K562 (cell line): Measurements from ENCODE around the gene SHLD1. TPM values are rescaled to one million over a fixed set of nuclear protein-coding genes. Genes with fewer than 3 reads are reported as not detected.

Source experiments
- ATAC-seq: fragments of 200-7000 bp; cut with Tn5 transposase; 3 replicates; pipeline ENCODE4 v1.9.1; 2020; ENCODE audit warnings: moderate library complexity
- BruUV-seq: library from RNA; stranded (reverse); fragments of 400-500 nt; replicated peaks from 2 replicates; lab custom pipeline; 2021; lab: Mats Ljungman, UMichigan
- CTCF ChIA-PET: fragments of 300-600 bp; formaldehyde crosslinking; extraction: SDS; loops from one replicate; lab custom pipeline; 2021; ENCODE audit warnings: low intra/inter-chr PET ratio; lab: Yijun Ruan, JAX
- POLR2A ChIA-PET: fragments of 300-600, 350-650 bp; sonication (Branson Sonifier 250); formaldehyde crosslinking; extraction: SDS; loops from one replicate; lab custom pipeline; 2021; ENCODE audit warnings: antibody characterized with exemption, inconsistent platforms; lab: Yijun Ruan, JAX
- DNase-seq, 4 experiments: peaks; one replicate each; pipeline versions ENCODE4 v3.0.0 to v3.0.0-alpha.2; 2011 to 2018; ENCODE audit warnings: low spot score in 3 of 4, mixed read lengths in 3 of 4; ENCODE audit errors: extremely low read depth in 1 of 4
- FAIRE-seq: peaks from 2 replicates; lab custom pipeline; 2011; peaks lifted over from hg19 to GRCh38; lab: Jason Lieb, UNC
- H2AFZ ChIP-seq: 2 replicates; pipeline ENCODE4 v1.6.0; 2011; ENCODE audit warnings: low read depth, low read length, control low read depth, inconsistent platforms
- H3K27ac ChIP-seq: fragments of 200-600 bp; 3 replicates; pipeline ENCODE4 v1.8.0; 2011; ENCODE audit warnings: low read depth, mild to moderate bottlenecking, control low read depth, inconsistent platforms, low read length, moderate library complexity, mixed read lengths; ENCODE audit errors: extremely low read depth
- H3K27me3 ChIP-seq, 2 experiments: fragments of 300-600 bp in 1 of 2; 2 replicates in 1 of 2; 3 replicates in 1 of 2; pipeline versions ENCODE4 v1.6.0 to v1.8.0; 2011; ENCODE audit warnings: inconsistent platforms in 2 of 2, low read length in 2 of 2, mild to moderate bottlenecking in 1 of 2, mixed read lengths in 1 of 2, moderate library complexity in 1 of 2; ENCODE audit not compliant: control insufficient read depth in 2 of 2, insufficient read depth in 2 of 2
- H3K36me3 ChIP-seq: fragments of 300-600 bp; 3 replicates; pipeline ENCODE4 v1.8.0; 2011; ENCODE audit warnings: mild to moderate bottlenecking, low read length, inconsistent platforms; ENCODE audit not compliant: control insufficient read depth, insufficient read depth
- H3K4me1 ChIP-seq, 2 experiments: fragments of 200-600 bp in 1 of 2; replicated peaks in 1 of 2; 2 replicates in 1 of 2; 3 replicates in 1 of 2; pipeline versions ENCODE4 v1.5.1 to v1.8.0; 2011; ENCODE audit warnings: inconsistent platforms in 2 of 2, low read length in 2 of 2, mild to moderate bottlenecking in 1 of 2, mixed read lengths in 1 of 2, moderate library complexity in 1 of 2; ENCODE audit not compliant: control insufficient read depth in 2 of 2, insufficient read depth in 2 of 2
- H3K4me2 ChIP-seq: 2 replicates; pipeline ENCODE4 v1.6.1; 2011; ENCODE audit warnings: low read length, control low read depth, inconsistent platforms, mixed read lengths; ENCODE audit not compliant: insufficient read depth
- H3K4me3 ChIP-seq: fragments of 200-600 bp; sonication (generic), shearing (Covaris generic); 2 replicates; pipeline ENCODE4 v1.5.1; 2016; ENCODE audit warnings: control low read depth, inconsistent platforms
- H3K79me2 ChIP-seq: fragments of 200-600 bp; 3 replicates; pipeline ENCODE4 v1.8.0; 2011; ENCODE audit warnings: low read length, inconsistent platforms; ENCODE audit not compliant: control insufficient read depth, insufficient read depth
- H3K9ac ChIP-seq, 2 experiments: 2 replicates each; pipeline versions ENCODE4 v1.6.0 to v1.6.1; 2011; ENCODE audit warnings: low read depth in 2 of 2, low read length in 2 of 2, control low read depth in 1 of 2, inconsistent platforms in 1 of 2, mild to moderate bottlenecking in 1 of 2, mixed read lengths in 1 of 2; ENCODE audit not compliant: insufficient read depth in 1 of 2
- H3K9me1 ChIP-seq: one replicate; pipeline ENCODE4 v1.6.0; 2011; ENCODE audit warnings: inconsistent platforms, mild to moderate bottlenecking, low read length, moderate library complexity; ENCODE audit not compliant: control insufficient read depth, insufficient read depth
- H3K9me3 ChIP-seq: replicated peaks from 2 replicates; pipeline ENCODE4 v1.5.1; 2011; ENCODE audit warnings: low read depth, low read length, inconsistent platforms; ENCODE audit not compliant: control insufficient read depth, insufficient read depth
- H4K20me1 ChIP-seq: replicated peaks from 2 replicates; pipeline ENCODE4 v1.6.1; 2011; ENCODE audit warnings: low read length, inconsistent platforms, mixed read lengths; ENCODE audit not compliant: control insufficient read depth, insufficient read depth
- ATF3 ChIP-seq, 2 experiments: fragments of 450-650 bp in 1 of 2; sonication (generic) in 1 of 2; formaldehyde crosslinking in 1 of 2; IDR thresholded peaks in 1 of 2; conservative IDR thresholded peaks in 1 of 2; 2 replicates each; pipeline versions ENCODE4 v1.6.1 to v1.8.1; 2016 to 2023; ENCODE audit warnings: mild to moderate bottlenecking in 2 of 2, moderate library complexity in 2 of 2, inconsistent platforms in 1 of 2, missing genetic modification reagents in 1 of 2
- HCFC1 ChIP-seq: IDR thresholded peaks from 2 replicates; pipeline ENCODE4 v1.6.1; 2012; ENCODE audit warnings: low read depth, low read length, improper control_type of control experiment
- ILF3 ChIP-seq: fragments of 450-650 bp; IDR thresholded peaks from 2 replicates; pipeline ENCODE4 v1.6.1; 2018; ENCODE audit warnings: antibody characterized with exemption, mild to moderate bottlenecking, moderate library complexity, borderline replicate concordance
- NFYB ChIP-seq: IDR thresholded peaks from 2 replicates; pipeline ENCODE4 v1.6.1; 2011; ENCODE audit warnings: mild to moderate bottlenecking, moderate library complexity; ENCODE audit not compliant: insufficient read length; ENCODE audit errors: extremely low read depth
- NR3C1 ChIP-seq: sonication (generic); formaldehyde crosslinking; IDR thresholded peaks from 2 replicates; pipeline ENCODE4 v1.8.1; 2022; ENCODE audit warnings: missing genetic modification reagents
- NR4A1 ChIP-seq, 2 experiments: fragments of 250-450 bp in 1 of 2; fragments of 450-650 bp in 1 of 2; sonication (Bioruptor Pico) in 1 of 2; IDR thresholded peaks; 2 replicates each; pipeline versions ENCODE4 v1.4.0 to v1.6.1; 2016 to 2020; ENCODE audit warnings: mild to moderate bottlenecking in 2 of 2, missing compliant biosample characterization in 1 of 2, missing genetic modification characterization in 1 of 2, moderate library complexity in 1 of 2
- NUFIP1 ChIP-seq: fragments of 450-650 bp; IDR thresholded peaks from 2 replicates; pipeline ENCODE4 v1.6.1; 2018; ENCODE audit not compliant: partially characterized antibody
- PHB ChIP-seq: fragments of 250-450 bp; sonication (Bioruptor Pico); IDR thresholded peaks from 2 replicates; pipeline ENCODE4 v1.5.0; 2021
- PHF21A ChIP-seq: fragments of 450-650 bp; IDR thresholded peaks from 2 replicates; pipeline ENCODE4 v1.6.1; 2017; ENCODE audit warnings: low read depth, borderline replicate concordance
- RAD51 ChIP-seq: fragments of 450-650 bp; IDR thresholded peaks from 2 replicates; pipeline ENCODE4 v1.7.1; 2016; ENCODE audit warnings: low read depth, mild to moderate bottlenecking, borderline replicate concordance
- RB1 ChIP-seq: fragments of 450-650 bp; IDR thresholded peaks from 2 replicates; pipeline ENCODE4 v1.6.1; 2017; ENCODE audit warnings: low read depth, mild to moderate bottlenecking
- SAFB ChIP-seq: fragments of 200-400 bp; formaldehyde crosslinking; IDR thresholded peaks from 2 replicates; pipeline ENCODE4 v1.6.1; 2017; ENCODE audit warnings: low read depth, low read length, borderline replicate concordance
- SPI1 ChIP-seq: IDR thresholded peaks from 2 replicates; pipeline ENCODE4 v1.6.1; 2011; ENCODE audit warnings: low read depth, low read length, control low read depth, borderline replicate concordance
- STAT5B ChIP-seq: fragments of 250-450 bp; sonication (Bioruptor Pico); IDR thresholded peaks from 2 replicates; pipeline ENCODE4 v1.8.0; 2021; ENCODE audit warnings: mild to moderate bottlenecking, inconsistent platforms
- THRA ChIP-seq: fragments of 450-650 bp; IDR thresholded peaks from 2 replicates; pipeline ENCODE4 v1.6.1; 2017; ENCODE audit warnings: mild to moderate bottlenecking, moderate library complexity
- ZNF212 ChIP-seq: fragments of 450-650 bp; formaldehyde crosslinking; IDR thresholded peaks from 2 replicates; pipeline ENCODE4 v1.4.0; 2020; ENCODE audit warnings: mild to moderate bottlenecking
- WGBS: fragments of 100-300 bp; shearing (Covaris generic); methylation state at CpG from one replicate; pipeline ENCODE4 v1.1.6; 2016; ENCODE audit warnings: low coverage, mixed read lengths; ENCODE audit not compliant: insufficient coverage; ENCODE audit errors: missing lambda C conversion rate; 5-methylcytosine and 5-hydroxymethylcytosine counted together
- in situ Hi-C: fragments of 300-500 bp; cut with MboI; formaldehyde crosslinking; loops from 4 replicates; pipeline ENCODE4 v1.15.0; 2018; ENCODE audit warnings: inconsistent platforms, mixed read lengths
- intact Hi-C: fragments of 100-400 bp; cut with micrococcal nuclease; formaldehyde crosslinking; loops from 2 replicates; pipeline ENCODE4 v1.14.2; 2022
- polyA plus RNA-seq, 8 experiments: library from polyadenylated mRNA; depleted of rRNA in 4 of 8; stranded (reverse) in 5 of 8; unstranded in 3 of 8; fragments of >200 nt; fragmentation: Nextera tagmentation in 2 of 8; fragmentation: Illumina TruSeq in 1 of 8; extraction: Ambion mirVana in 2 of 8; extraction: Trizol in 1 of 8; gene quantifications; 2 replicates each; pipeline versions ENCODE4 v1.2.1 to v1.2.3, GENCODE V29; 2011 to 2014; ENCODE audit warnings: inconsistent platforms in 1 of 8, missing spikeins in 1 of 8
- total RNA-seq, 7 experiments: library from RNA; depleted of rRNA in 6 of 7; stranded (reverse); fragments of >200 nt in 6 of 7; fragmentation: Illumina TruSeq in 2 of 7; extraction: Trizol in 2 of 7; gene quantifications; 2 replicates each; pipeline versions ENCODE4 v1.2.1 to v1.2.3, GENCODE V29; 2011 to 2021; ENCODE audit warnings: low replicate concordance in 1 of 7
- TF ChIP-seq, protein P1 (sequence below): sonication (generic); formaldehyde crosslinking; IDR thresholded peaks from 2 replicates; pipeline ENCODE4 v1.5.0; 2020; ENCODE audit warnings: missing genetic modification reagents
- TF ChIP-seq, protein P2 (sequence below): sonication (generic); formaldehyde crosslinking; IDR thresholded peaks from 2 replicates; pipeline ENCODE4 v1.9.0; 2022; ENCODE audit warnings: mild to moderate bottlenecking, missing genetic modification reagents

SHLD1 gene
- total and polyA plus RNA-seq, 9 of the 15 experiments (the other 6 are each of a cell fraction or from before 2014, with no cell fraction given), result 3.7 to 21.6 (median 8.2) TPM

- Histone ChIP-seq H3K9me1 (no peaks in the 10 kb centered on the region), H3K79me2 (no peaks in the 10 kb centered on the region), H3K4me1 (no peaks in the 10 kb centered on the region), H3K9ac (no peak overlapping the region), H3K4me3 (no peak overlapping the region), H2AFZ (no peak overlapping the region), H3K9me3 (no peaks in the 10 kb centered on the region), H3K4me2 (no peak overlapping the region), H3K27me3 (peaks cover 6 to 9% of the 10 kb centered on the region in 2 experiments; a peak in 4 of 5 replicates), H3K27ac (no peak overlapping the region), H4K20me1 (no peaks in the 10 kb centered on the region), H3K36me3 (no peaks in the 10 kb centered on the region)
- in situ Hi-C loops, result no loop called here
- BruUV-seq, result no TSS peak
- FAIRE-seq (no peak), DNase-seq (peak in 2 of 4 experiments; percentile 8 to 10), ATAC-seq (peak; percentile 59; the same call in 2 of the 3 replicates)
- 0% methylated on average over 1 of the region's 4 CpGs for WGBS
- intact Hi-C loops, result no loop called here
- ChIA-PET POLR2A (interaction anchor here (0.7 to 0.8 kb wide), 2 partner anchors 36 to 378 kb away, joined by 3 to 4 read pairs; no protein-coding TSS in a partner anchor), CTCF (no interaction called here)
- TF ChIP-seq, protein P1, sequence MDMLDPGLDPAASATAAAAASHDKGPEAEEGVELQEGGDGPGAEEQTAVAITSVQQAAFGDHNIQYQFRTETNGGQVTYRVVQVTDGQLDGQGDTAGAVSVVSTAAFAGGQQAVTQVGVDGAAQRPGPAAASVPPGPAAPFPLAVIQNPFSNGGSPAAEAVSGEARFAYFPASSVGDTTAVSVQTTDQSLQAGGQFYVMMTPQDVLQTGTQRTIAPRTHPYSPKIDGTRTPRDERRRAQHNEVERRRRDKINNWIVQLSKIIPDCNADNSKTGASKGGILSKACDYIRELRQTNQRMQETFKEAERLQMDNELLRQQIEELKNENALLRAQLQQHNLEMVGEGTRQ, result peak; percentile 78
- peak; percentile 34 for TF ChIP-seq NFYB
- no peak for TF ChIP-seq HCFC1
- TF ChIP-seq PHB, result no peak
- TF ChIP-seq SAFB, result no peak
- TF ChIP-seq SPI1, result no peak
- no peak for TF ChIP-seq ZNF212 (CRISPR knock-in tag)
- no peak for TF ChIP-seq ILF3
- no peak for TF ChIP-seq ATF3 (IDR thresholded peaks at IDR 0.05)
- TF ChIP-seq ATF3 (CRISPR knock-in tag; conservative IDR thresholded peaks at IDR 0.05), result no peak
- TF ChIP-seq RAD51, result peak; percentile 72
- no peak for TF ChIP-seq NUFIP1
- no peak for TF ChIP-seq STAT5B (CRISPR knock-in tag)
- no peak for TF ChIP-seq NR4A1 (CRISPR knock-in tag; IDR thresholded peaks at IDR 0.05)
- no peak for TF ChIP-seq NR4A1 (tag; IDR thresholded peaks at IDR 0.05)
- no peak for TF ChIP-seq RB1
- no peak for TF ChIP-seq NR3C1 (CRISPR knock-in tag)
- no peak for TF ChIP-seq PHF21A
- no peak for TF ChIP-seq THRA
- TF ChIP-seq, protein P2, sequence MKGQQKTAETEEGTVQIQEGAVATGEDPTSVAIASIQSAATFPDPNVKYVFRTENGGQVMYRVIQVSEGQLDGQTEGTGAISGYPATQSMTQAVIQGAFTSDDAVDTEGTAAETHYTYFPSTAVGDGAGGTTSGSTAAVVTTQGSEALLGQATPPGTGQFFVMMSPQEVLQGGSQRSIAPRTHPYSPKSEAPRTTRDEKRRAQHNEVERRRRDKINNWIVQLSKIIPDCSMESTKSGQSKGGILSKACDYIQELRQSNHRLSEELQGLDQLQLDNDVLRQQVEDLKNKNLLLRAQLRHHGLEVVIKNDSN (CRISPR knock-in tag), result peak; percentile 80
Measured at GRCh38 chr20:5877128-5877527, 126.9 kb downstream of the SHLD1 start.
